Testis (tissue), 2 donors: ENCODE results near the gene FCN2.

ENCODE experiments used
- CTCF ChIP-seq, 3 experiments: fragments of 450-650 bp in 2 of 3; fragments of 200-600 bp in 1 of 3; sonication (generic) in 1 of 3; IDR thresholded peaks; one replicate each; pipeline ENCODE4 v1.5.1; 2016 to 2019; ENCODE audit warnings: antibody characterized with exemption in 3 of 3, mild to moderate bottlenecking in 2 of 3, moderate library complexity in 1 of 3
- POLR2A ChIP-seq: fragments of 450-650 bp; IDR thresholded peaks from one replicate; pipeline ENCODE4 v1.6.1; 2017; ENCODE audit warnings: antibody characterized with exemption, mild to moderate bottlenecking, moderate library complexity

DNA sequence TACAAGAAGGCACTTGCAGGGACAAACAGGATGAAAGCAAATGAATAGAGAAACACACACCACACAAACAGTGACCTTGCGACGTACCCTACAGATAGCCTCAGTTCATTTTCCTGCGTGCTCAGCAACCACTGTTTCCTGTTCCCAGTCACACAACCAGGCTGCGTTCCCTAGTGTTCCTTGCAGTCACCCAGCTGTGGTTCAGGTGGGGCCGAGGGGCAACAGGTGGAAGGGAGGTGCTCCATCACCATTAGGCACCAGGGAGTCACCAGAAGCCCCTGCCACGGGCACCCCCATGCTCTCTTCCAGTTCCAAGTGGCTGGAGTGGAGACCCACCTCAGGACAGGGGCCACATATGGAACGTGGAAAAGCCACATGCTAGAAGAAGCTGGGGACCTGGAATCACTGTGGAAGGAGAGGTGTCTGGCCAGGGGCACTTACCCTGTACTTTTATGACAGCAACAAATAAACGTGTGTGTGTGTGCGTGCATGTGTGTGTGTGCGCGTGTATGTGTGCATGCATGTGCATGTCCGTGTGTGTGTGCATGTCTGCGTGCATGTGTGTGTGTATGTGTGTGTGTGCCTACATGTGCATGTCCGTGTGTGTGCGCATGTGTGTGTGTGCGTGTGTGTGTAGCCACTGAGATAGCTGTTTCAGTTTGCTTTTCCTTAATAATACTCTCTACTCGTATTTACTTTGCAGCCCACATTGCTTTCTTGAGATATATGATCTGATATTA lies 18.8 kb upstream of the FCN2 start:
- TF ChIP-seq POLR2A (no peak), CTCF (IDR thresholded peaks at IDR 0.05) (no peak)
